Ectodermal cell (in vitro differentiated cells): Measurements from ENCODE around the gene C11orf71.

Experiments used
- H3K27ac ChIP-seq: 2 replicates; pipeline ENCODE4 v1.7.0; 2013; ENCODE audit warnings: mild to moderate bottlenecking, low read depth, low read length; ENCODE audit not compliant: insufficient read depth, poor library complexity, severe bottlenecking
- H3K27me3 ChIP-seq: 2 replicates; pipeline ENCODE4 v1.7.0; 2013; ENCODE audit warnings: mild to moderate bottlenecking, low read length; ENCODE audit not compliant: insufficient read depth, control insufficient read depth, poor library complexity, severe bottlenecking
- H3K36me3 ChIP-seq: one replicate; pipeline ENCODE4 v1.7.0; 2013; ENCODE audit warnings: low read length; ENCODE audit not compliant: control insufficient read depth, insufficient read depth
- H3K4me1 ChIP-seq: one replicate; pipeline ENCODE4 v1.7.0; 2013; ENCODE audit warnings: low read length; ENCODE audit not compliant: control insufficient read depth, insufficient read depth
- H3K4me3 ChIP-seq: 2 replicates; pipeline ENCODE4 v1.7.0; 2013; ENCODE audit warnings: low read depth, low read length, control low read depth; ENCODE audit not compliant: insufficient read depth
- H3K9me3 ChIP-seq: 2 replicates; pipeline ENCODE4 v1.7.0; 2013; ENCODE audit warnings: mild to moderate bottlenecking, low read length, moderate library complexity; ENCODE audit not compliant: control insufficient read depth
- WGBS, 2 experiments: methylation state at CpG; one replicate each; pipeline ENCODE4 v1.1.7; 2013; ENCODE audit warnings: missing lambda C conversion rate in 2 of 2; 5-methylcytosine and 5-hydroxymethylcytosine counted together

Gene C11orf71

GRCh38 chr11:114400915-114401223, 558 bp upstream of the C11orf71 start:
- no peaks in the 10 kb centered on the region for H3K9me3 ChIP-seq
- H3K36me3 ChIP-seq, result peaks cover 5% of the 10 kb centered on the region
- H3K4me3 ChIP-seq, result peak overlapping the region; percentile 95
- 0 to 1% methylated on average over 8 of the region's 8 CpGs for WGBS, 2 experiments
- no peaks in the 10 kb centered on the region for H3K27me3 ChIP-seq
- no peaks in the 10 kb centered on the region for H3K4me1 ChIP-seq
- peak overlapping the region; percentile 95 for H3K27ac ChIP-seq

GRCh38 chr11:114399490-114400215, 658 bp downstream of the C11orf71 start:
- WGBS, 2 experiments, result 5% methylated on average over 29 of the region's 29 CpGs
- H3K9me3 ChIP-seq, result no peaks in the 10 kb centered on the region
- H3K4me3 ChIP-seq, result peak overlapping the region; percentile 95
- no peaks in the 10 kb centered on the region for H3K4me1 ChIP-seq
- H3K36me3 ChIP-seq, result no peaks in the 10 kb centered on the region
- no peaks in the 10 kb centered on the region for H3K27me3 ChIP-seq
- H3K27ac ChIP-seq, result peak overlapping the region; percentile 95

GRCh38 chr11:114398303-114398920, 1.9 kb downstream of the C11orf71 start:
- Histone ChIP-seq H3K4me3 (no peak overlapping the region), H3K27ac (no peak overlapping the region), H3K27me3 (no peaks in the 10 kb centered on the region), H3K36me3 (no peaks in the 10 kb centered on the region), H3K9me3 (no peaks in the 10 kb centered on the region), H3K4me1 (no peaks in the 10 kb centered on the region)
- WGBS, 2 experiments, result 85 to 100% methylated on average over 1 to 2 of the region's 4 CpGs

GRCh38 chr11:114397349-114397982, 2.8 kb downstream of the C11orf71 start:
- no peaks in the 10 kb centered on the region for H3K27me3 ChIP-seq
- H3K36me3 ChIP-seq, result no peaks in the 10 kb centered on the region
- no peak overlapping the region for H3K4me3 ChIP-seq
- H3K9me3 ChIP-seq, result no peaks in the 10 kb centered on the region
- 91 to 100% methylated on average over 1 of the region's 2 CpGs for WGBS, 2 experiments
- H3K4me1 ChIP-seq, result no peaks in the 10 kb centered on the region
- no peak overlapping the region for H3K27ac ChIP-seq

GRCh38 chr11:114396916-114397315, 3.4 kb downstream of the C11orf71 start:
- no peak overlapping the region for H3K27ac ChIP-seq
- no peaks in the 10 kb centered on the region for H3K27me3 ChIP-seq
- H3K4me1 ChIP-seq, result no peaks in the 10 kb centered on the region
- H3K36me3 ChIP-seq, result no peaks in the 10 kb centered on the region
- H3K4me3 ChIP-seq, result no peak overlapping the region
- no peaks in the 10 kb centered on the region for H3K9me3 ChIP-seq

GRCh38 chr11:114395736-114396135, 4.6 kb downstream of the C11orf71 start:
- H3K27me3 ChIP-seq, result no peaks in the 10 kb centered on the region
- H3K9me3 ChIP-seq, result no peaks in the 10 kb centered on the region
- H3K4me3 ChIP-seq, result no peak overlapping the region
- H3K4me1 ChIP-seq, result no peaks in the 10 kb centered on the region
- WGBS, 2 experiments, result 54 to 65% methylated on average over 3 of the region's 3 CpGs
- no peaks in the 10 kb centered on the region for H3K36me3 ChIP-seq
- no peak overlapping the region for H3K27ac ChIP-seq

- Histone ChIP-seq H3K4me3 (no peak overlapping the region), H3K4me1 (no peaks in the 10 kb centered on the region), H3K27me3 (no peaks in the 10 kb centered on the region), H3K27ac (no peak overlapping the region), H3K9me3 (no peaks in the 10 kb centered on the region), H3K36me3 (no peaks in the 10 kb centered on the region)
- 90 to 93% methylated on average over 2 to 4 of the region's 4 CpGs for WGBS, 2 experiments
These were observed 7.3 kb downstream of the C11orf71 start for GRCh38 chr11:114392735-114393667.

GRCh38 chr11:114386545-114386944, 13.8 kb downstream of the C11orf71 start:
- Histone ChIP-seq H3K4me3 (no peak overlapping the region), H3K27ac (no peak overlapping the region), H3K27me3 (no peaks in the 10 kb centered on the region), H3K4me1 (no peaks in the 10 kb centered on the region), H3K9me3 (no peaks in the 10 kb centered on the region), H3K36me3 (no peaks in the 10 kb centered on the region)
- 100% methylated on average over 1 of the region's 1 CpG; no CpG with 5 or more reads in 1 of the 2 experiments for WGBS, 2 experiments

- no peaks in the 10 kb centered on the region for H3K36me3 ChIP-seq
- H3K4me3 ChIP-seq, result no peak overlapping the region
- H3K27me3 ChIP-seq, result no peaks in the 10 kb centered on the region
- no peak overlapping the region for H3K27ac ChIP-seq
- no peaks in the 10 kb centered on the region for H3K4me1 ChIP-seq
- H3K9me3 ChIP-seq, result no peaks in the 10 kb centered on the region
- WGBS, 2 experiments, result 97 to 99% methylated on average over 2 of the region's 2 CpGs
These were observed 14.2 kb downstream of the C11orf71 start for GRCh38 chr11:114386131-114386530.

- Histone ChIP-seq H3K36me3 (no peaks in the 10 kb centered on the region), H3K27me3 (no peaks in the 10 kb centered on the region), H3K4me1 (no peaks in the 10 kb centered on the region), H3K4me3 (no peak overlapping the region), H3K9me3 (no peaks in the 10 kb centered on the region), H3K27ac (no peak overlapping the region)
- WGBS, 2 experiments, result 100% methylated on average over 1 of the region's 1 CpG
These were observed 15.8 kb downstream of the C11orf71 start for GRCh38 chr11:114384487-114384886.
